Pons (tissue), 1 donor: Measurements from ENCODE around the gene TNFAIP8L1.
A peak's percentile ranks its signal among the peaks of the same experiment; 100 is the strongest.
"Not testable (repeated sequence)": the region's sequence is repeated elsewhere in the genome, so short reads cannot be mapped to it uniquely, and the experiment has no call there.

Source experiments
- DNase-seq: peaks from one replicate; pipeline ENCODE4 v3.0.0-alpha.2; 2016; ENCODE audit warnings: low spot score

Gene TNFAIP8L1

DNA sequence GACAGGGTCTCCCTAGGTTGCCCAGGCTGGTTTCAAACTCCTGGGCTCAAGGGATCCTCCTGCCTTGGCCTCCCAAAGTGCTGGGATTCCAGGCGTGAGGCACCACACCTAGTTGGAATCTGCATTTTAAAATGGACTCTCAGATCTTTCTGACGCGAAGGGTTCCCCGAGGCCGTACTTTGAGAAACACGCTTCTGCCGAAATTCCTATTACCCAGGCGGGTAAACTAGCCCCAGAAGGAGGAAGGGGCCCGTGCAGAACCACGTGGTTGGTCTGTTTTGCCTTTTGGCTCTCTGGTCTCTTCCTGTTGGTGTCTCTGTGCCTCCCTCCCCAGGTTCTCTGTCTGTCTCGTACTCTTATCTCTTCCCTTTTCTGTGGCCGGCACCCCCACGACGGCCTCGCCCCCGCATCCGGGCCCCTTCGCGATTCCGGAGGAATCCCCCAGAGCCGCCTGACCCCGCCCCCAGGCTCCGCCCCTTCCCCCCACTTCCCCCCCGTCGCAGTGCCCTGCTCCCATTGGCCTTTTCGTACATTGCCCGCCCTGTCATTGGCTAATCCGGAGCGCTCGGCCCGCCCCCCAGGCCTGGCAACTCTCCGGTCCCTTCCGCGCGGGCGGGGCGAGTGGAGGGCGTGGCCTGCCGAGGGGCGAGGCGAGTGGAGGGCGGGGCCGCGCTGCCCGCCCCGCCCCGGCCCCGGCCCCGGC lies at the start of gene TNFAIP8L1:
TNFAIP8L1 (plus strand) TSS at position 689 of the 703 bp plus-strand sequence. CDS start 12,354 bp downstream, outside the sequence.
- peak; percentile 82 for DNase-seq

GRCh38 chr19:4589579-4590410 lies 49.5 kb upstream of the TNFAIP8L1 start:
- no peak for DNase-seq

DNA sequence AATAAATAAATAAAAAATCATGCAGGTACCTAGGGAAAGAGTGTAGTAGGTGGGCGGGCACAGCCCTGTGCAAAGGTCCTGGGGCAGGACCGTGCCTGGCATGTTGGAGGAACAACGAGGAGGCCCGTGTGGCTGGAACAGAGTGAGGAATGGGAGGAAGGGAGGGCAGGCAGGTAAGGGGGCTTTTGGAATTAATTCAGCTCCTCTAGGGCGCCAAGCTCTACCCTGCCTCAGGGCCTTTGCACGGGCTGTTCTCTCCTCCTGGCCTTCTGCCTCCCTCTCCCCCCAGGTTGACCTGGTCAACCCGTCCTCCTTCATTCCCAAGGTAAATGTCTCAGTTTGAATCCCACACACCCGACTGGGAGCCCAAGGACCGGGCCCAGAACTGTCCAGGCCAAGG lies 48.8 kb upstream of the TNFAIP8L1 start:
- DNase-seq: no peak

DNA sequence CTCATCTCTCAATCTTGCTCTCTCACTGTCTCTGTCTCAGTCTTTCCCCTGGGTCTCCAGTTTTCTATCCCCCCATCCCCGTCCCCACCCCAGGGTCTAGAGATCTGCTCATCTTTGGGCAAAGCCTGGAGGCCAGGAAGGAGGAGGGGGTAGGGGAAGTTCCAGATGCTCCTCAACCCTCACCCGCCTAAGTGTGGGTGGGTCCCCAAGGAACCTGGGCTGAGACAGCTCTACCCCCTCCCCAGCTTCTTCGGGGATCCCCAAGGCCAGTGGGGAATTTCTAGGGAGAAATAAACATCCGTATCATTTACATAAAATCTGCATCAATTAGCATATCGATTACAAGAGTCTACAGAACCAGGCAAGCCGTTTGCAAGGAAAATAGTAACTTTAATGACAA lies 48.0 kb upstream of the TNFAIP8L1 start:
- DNase-seq: no peak

DNA sequence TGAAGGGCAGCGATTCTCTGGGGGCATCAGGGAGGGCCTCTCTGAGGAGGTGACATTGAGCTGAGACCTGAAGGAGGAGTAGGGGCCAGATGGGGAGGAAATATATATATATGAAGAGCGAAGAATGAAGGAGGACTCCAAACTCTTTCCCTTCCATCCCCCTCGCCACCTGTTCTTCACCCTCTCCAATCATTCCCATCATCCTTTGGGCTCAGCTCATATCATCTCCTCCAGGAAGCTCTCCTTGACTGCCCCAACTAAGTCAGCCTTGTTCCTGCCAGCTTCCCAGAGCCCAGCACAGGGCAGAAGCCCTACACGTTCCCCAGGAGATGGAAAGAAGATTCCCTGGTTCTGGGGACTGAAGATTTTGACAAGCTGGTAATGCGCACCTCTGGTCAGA lies 46.9 kb upstream of the TNFAIP8L1 start:
- DNase-seq: no peak

- no peak for DNase-seq
These were observed 45.9 kb upstream of the TNFAIP8L1 start for GRCh38 chr19:4593409-4593851.

GRCh38 chr19:4594201-4594600 lies 45.1 kb upstream of the TNFAIP8L1 start:
- no peak for DNase-seq

DNA sequence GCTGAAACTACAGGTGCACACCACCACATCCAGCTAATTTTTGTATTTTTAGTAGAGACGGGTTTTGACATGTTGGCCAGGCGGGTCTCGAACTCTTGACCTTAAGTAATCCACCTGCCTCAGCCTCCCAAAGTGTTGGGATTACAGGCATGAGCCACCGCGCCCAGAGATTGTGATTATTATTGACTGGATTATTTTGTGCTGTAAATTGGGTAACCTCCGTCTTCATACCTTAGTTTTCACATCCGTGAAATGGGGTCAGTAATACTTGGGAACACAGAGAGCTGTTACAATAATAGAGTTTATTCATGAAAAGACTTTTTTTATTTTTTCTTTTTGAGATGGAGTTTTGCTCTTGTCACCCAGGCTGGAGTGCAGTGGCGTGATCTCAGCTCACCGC lies 44.2 kb upstream of the TNFAIP8L1 start:
- not testable (repeated sequence) for DNase-seq

GRCh38 chr19:4596033-4596904 lies 43.0 kb upstream of the TNFAIP8L1 start:
- DNase-seq: no peak

GRCh38 chr19:4597278-4597974 lies 41.9 kb upstream of the TNFAIP8L1 start:
- DNase-seq: no peak

DNA sequence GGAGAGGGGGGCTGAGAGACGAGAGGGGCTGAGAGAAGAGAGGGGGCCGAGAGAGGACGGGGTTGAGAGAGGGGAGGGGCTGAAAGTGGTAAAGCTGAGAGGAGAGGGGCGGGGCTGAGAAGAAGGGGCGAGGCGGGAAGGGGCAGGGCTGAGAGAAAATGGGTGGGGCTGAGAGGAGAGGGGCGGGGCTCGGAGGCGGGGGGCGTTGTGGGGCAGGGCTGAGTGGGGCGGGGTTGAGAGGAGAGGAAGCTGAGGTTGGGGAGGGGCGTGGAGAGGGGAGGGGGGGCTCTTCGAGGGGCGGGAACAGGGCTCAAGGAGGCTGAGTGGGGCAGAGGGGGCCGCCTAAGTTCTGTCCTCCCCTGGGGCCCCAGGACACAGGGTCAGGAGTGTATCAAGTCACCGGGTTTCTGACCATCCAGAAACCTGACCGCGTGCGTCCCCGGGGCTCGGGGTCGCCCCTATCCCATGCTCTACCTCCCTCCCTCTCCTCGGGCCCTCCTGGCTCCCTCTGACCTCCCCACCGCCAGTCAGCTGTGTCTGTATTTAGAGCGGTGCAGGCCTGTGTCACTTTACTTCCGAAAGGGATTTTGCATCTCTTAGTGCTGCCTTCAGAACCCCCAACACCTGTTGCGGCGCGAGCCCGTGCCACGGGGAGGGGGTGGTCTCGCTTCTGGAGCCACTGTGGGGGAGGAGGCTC lies 41.2 kb upstream of the TNFAIP8L1 start:
- no peak for DNase-seq

DNA sequence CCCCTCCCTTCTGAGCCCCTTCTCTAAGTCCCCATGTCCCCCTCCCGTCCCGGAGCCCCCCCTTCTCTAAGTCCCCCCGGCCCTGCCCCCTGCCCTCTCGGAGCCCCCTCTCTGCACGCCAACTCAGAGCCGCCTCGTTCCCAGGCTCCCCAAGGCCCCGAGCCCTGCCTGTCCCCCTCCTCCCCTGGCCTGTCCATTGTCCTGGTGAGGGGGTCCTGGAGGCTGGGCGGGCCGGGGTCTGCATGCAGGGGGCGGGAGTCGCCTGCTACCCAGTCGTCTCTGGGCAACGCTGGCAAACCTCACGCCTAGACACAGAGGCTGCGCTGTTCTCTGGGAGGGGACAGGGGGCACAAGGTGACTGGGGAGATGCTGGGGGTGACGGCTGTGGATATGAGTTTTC lies 40.6 kb upstream of the TNFAIP8L1 start:
- DNase-seq: no peak

DNA sequence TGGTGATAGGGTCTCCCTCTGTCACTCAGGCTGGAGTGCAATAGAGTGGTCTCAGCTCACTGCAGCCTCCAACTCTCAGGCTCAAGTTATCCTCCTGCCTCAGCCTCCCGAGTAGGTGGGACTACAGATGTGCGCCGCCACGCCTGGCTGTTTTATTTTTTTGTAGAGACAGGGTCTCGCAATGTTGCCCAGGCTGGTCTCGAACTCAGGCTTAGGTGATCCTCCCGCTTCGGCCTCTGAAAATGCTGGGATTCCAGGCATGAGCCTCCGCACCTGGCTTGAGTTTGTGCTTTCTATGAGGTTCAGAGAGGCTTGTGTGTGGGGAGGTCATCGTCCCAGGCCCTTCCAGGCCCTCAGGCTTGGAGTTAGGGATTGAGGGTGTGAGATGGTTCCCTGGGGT lies 39.2 kb upstream of the TNFAIP8L1 start:
- no peak for DNase-seq

DNA sequence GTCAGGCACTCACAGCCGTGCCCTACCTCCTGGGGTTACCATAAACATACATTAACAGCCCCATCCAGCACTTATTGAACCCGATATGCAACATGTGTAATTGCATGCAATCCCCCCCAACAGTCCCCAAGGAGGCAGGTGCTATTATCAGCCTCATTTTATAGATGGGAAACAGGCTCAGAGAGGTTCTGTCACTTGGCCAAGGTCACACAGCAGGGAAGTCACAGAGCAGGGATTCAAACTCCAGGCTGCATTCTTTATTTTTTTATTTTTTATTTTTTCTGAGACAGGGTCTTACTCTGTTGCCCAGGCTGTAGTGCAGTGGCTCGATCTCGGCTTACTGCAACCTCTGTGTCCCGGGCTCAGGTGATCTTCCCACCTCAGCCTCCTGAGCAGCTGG lies 38.4 kb upstream of the TNFAIP8L1 start:
- DNase-seq: no peak

GRCh38 chr19:4602173-4602788 lies 37.0 kb upstream of the TNFAIP8L1 start:
- DNase-seq: no peak

- no peak for DNase-seq
These were observed 36.4 kb upstream of the TNFAIP8L1 start for GRCh38 chr19:4602915-4603314.

DNA sequence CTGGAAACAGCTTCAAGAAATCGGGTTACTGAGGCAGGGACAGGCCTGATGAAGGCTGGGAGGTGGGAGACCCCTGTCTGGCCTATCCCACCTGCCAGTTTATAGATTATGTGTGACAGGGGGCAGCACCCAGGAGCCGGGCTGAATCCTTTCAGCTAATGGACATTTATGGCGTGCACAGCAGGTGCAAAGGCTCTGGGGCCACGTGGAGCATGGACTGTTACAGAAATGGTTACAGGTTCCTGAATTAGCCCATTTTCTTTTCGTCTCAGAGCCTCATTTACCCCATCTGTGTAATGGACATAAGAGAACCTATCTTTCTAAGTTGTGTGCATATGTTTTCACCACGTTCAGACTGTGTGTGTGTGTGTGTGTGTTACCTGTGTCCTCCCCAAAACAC lies 34.4 kb upstream of the TNFAIP8L1 start:
- DNase-seq: no peak

DNA sequence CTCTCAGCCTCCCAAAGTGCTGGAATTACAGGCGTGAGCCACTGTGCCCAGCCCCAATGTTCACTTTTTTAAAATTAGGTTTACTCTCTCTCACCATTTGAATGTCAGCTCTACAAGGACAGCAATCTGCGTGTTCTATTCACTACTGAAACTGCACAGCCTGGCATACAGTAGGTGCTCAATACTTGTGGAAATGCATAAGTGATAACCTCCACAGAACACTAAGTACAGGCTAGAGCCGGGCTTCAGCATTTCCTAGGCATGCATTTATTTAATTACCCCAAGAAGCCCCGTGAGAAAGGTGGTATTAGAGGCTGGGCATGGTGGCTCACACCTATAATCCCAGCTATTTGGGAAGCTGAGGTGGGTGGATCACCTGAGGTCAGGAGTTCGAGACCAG lies 33.1 kb upstream of the TNFAIP8L1 start:
- no peak for DNase-seq

DNA sequence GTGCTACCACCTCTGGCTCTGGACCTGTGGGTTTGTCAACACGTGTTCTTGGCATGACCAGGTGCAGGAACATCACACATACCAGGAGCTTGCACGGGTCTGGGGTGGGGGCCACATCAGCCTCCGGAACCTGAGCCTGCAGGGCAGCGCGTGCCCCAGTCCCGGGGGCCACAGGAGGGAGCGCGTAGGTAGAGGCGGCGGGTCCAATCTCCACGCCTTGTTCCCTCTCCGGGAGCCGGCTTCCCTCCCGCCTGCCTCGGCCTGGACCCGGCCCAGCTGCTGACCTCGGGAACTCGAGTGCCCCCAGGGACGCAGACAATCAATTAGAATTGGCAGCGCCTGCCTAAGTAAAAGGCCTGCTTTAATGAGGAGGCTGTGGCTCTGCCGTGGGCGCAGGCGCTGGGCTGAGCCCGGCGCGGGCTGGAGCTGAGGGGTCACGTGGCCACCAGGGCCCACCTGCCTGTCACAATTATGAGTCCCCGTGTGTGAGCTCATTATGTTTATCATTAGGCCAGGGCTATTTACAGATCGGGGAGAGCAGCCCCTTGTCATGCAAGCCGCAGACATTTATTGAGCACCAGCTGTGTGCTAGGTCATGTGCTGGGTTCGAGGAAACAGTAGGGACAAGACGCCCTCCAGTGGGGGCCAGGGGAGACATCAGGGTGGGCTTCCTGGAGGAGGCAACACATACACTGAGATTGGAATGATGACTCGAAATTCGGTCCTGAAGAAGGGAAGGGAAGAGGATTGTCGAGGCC lies 32.2 kb upstream of the TNFAIP8L1 start:
- no peak for DNase-seq
